ENCODE measurements around the gene CDK2AP2. TPM values are rescaled to one million over a fixed set of nuclear protein-coding genes. Genes with fewer than 3 reads are reported as not detected.

The CDK2AP2 gene
- total and polyA plus RNA-seq, 2 of the 8 experiments (the other 6 are each of a cell fraction or from before 2014, with no cell fraction given): 49.6 to 65.1 TPM

GRCh38 chr11:67501854-67502253 is 6.1 kb downstream of the CDK2AP2 start:
- ChIA-PET POLR2A (ENCODE audit: partially characterized antibody) (interaction anchor here (1.3 kb wide), 1 partner anchor 11 kb away, joined by 3 read pairs; no protein-coding TSS in a partner anchor), CTCF (ENCODE audit: partially characterized antibody) (interaction anchor here (1.2 to 1.4 kb wide), 3 partner anchors 9 to 113 kb away, joined by 3 to 4 read pairs (median 4); no protein-coding TSS in a partner anchor)
- Histone ChIP-seq H4K8ac (ENCODE audit: extremely low read depth, insufficient read depth, low read length) (no peak overlapping the region), H4K91ac (replicated peaks; ENCODE audit: insufficient read length, low read length) (no peak overlapping the region), H3K27ac (ENCODE audit: low read depth, low read length) (no peak overlapping the region), H3K79me1 (ENCODE audit: low read depth, low read length) (no peaks in the 10 kb centered on the region), H3K79me2 (ENCODE audit: control insufficient read depth in 1 of 2, insufficient read depth in 2 of 2, low read length in 2 of 2) (0 out of 4 replicates have a peak, but pooled peaks cover 0 to 4% of the 10 kb centered on the region in 2 experiments), H3K9ac (replicated peaks in 1 of 4; ENCODE audit: extremely low read depth in 1 of 4, low read depth in 3 of 4, low read length in 3 of 4) (no peak overlapping the region), H3K56ac (replicated peaks; ENCODE audit: insufficient read length, low read depth, low read length) (no peak overlapping the region), H2AK5ac (ENCODE audit: low read depth, low read length) (no peak overlapping the region), H2BK120ac (replicated peaks; ENCODE audit: low read depth, low read length) (no peak overlapping the region), H3K23me2 (ENCODE audit: low read depth, low read length) (peaks cover 14% of the 10 kb centered on the region; the same call in 1 of the 2 replicates), H3K36me3 (ENCODE audit: control insufficient read depth in 2 of 4, insufficient read depth in 4 of 4, low read length in 3 of 4) (peaks cover 0 to 8% (median 4%) of the 10 kb centered on the region in 4 experiments; a peak in 5 of 8 replicates), H4K20me1 (replicated peaks in 1 of 2; ENCODE audit: control insufficient read depth in 1 of 2, insufficient read depth in 2 of 2, low read length in 2 of 2) (peaks cover 3 to 13% of the 10 kb centered on the region in 2 experiments), H2BK15ac (ENCODE audit: low read length) (no peak overlapping the region), H3K4me1 (replicated peaks in 1 of 4; ENCODE audit: control insufficient read depth in 3 of 4, insufficient read depth in 4 of 4, low read length in 3 of 4) (peaks cover 0 to 20% (median 7%) of the 10 kb centered on the region in 4 experiments; a peak in 5 of 7 replicates), H3K4me2 (ENCODE audit: insufficient read depth in 1 of 2, low read depth in 2 of 2, low read length in 2 of 2) (no peak overlapping the region), H3K4me3 (ENCODE audit: extremely low read depth in 1 of 4, insufficient read depth in 2 of 4, low read depth in 3 of 4, low read length in 4 of 4) (no peak overlapping the region), H3K27me3 (replicated peaks in 1 of 4; ENCODE audit: control insufficient read depth in 3 of 4, extremely low read depth in 1 of 4, insufficient read depth in 3 of 4, low read length in 3 of 4) (peaks cover 0 to 8% (median 4%) of the 10 kb centered on the region in 4 experiments; a peak in 3 of 7 replicates), H3K9me3 (ENCODE audit: insufficient read depth in 2 of 2, low read depth in 1 of 2, low read length in 1 of 2) (no peaks in the 10 kb centered on the region), H2AFZ (ENCODE audit: low read length) (no peak overlapping the region), H2BK5ac (ENCODE audit: low read depth, low read length) (no peak overlapping the region), H2BK20ac (ENCODE audit: low read length) (no peak overlapping the region), H3K4ac (replicated peaks; ENCODE audit: insufficient read length, low read depth, low read length) (no peak overlapping the region), H3K23ac (ENCODE audit: insufficient read length) (no peak overlapping the region), H3K14ac (ENCODE audit: insufficient read length) (no peak overlapping the region), H3K18ac (ENCODE audit: extremely low read depth, low read length) (no peak overlapping the region), H4K5ac (ENCODE audit: insufficient read length, low read depth, low read length) (no peak overlapping the region), H2BK12ac (ENCODE audit: low read depth, low read length) (no peak overlapping the region)
- 94% methylated on average over 12 of the region's 18 CpGs; no CpG with 5 or more reads in 1 of the 2 experiments for WGBS, 2 experiments (ENCODE audit: extremely low coverage in 1 of 2, insufficient coverage in 1 of 2, insufficient read length in 1 of 2, insufficient replicate concordance in 2 of 2, low coverage in 1 of 2, low lambda C conversion rate in 2 of 2, missing lambda C conversion rate in 1 of 2)
- no peak for DNase-seq (ENCODE audit: low read depth in 1 of 2, low spot score in 2 of 2)
- FAIRE-seq: no peak
- no peak for TF ChIP-seq CBX5 (IDR thresholded peaks at IDR 0.05; ENCODE audit: low read depth, low read length)
- no peak for TF ChIP-seq TAF1 (IDR thresholded peaks at IDR 0.05; ENCODE audit: low read depth, low read length)
- no peak for TF ChIP-seq USF2 (IDR thresholded peaks at IDR 0.05; ENCODE audit: low read length)
- TF ChIP-seq KDM4A (IDR thresholded peaks at IDR 0.05; ENCODE audit: low read depth, low read length, severe bottlenecking): no peak
- no peak for TF ChIP-seq NRF1 (IDR thresholded peaks at IDR 0.05; ENCODE audit: low read depth, low read length)
- TF ChIP-seq SAP30 (IDR thresholded peaks at IDR 0.05; ENCODE audit: insufficient read depth, insufficient replicate concordance, low read length): no peak
- no peak for TF ChIP-seq RNF2 (IDR thresholded peaks at IDR 0.05; ENCODE audit: borderline replicate concordance, low read depth, low read length, missing control alignments, poor library complexity, severe bottlenecking)
